Measurements from ENCODE around the gene NOX5.

- TF ChIP-seq CTCF (IDR thresholded peaks at IDR 0.05; ENCODE audit: low read depth, low read length) (no peak), EZH2phosphoT487 (IDR thresholded peaks at IDR 0.05; ENCODE audit: low read depth) (no peak)
Measured at GRCh38 chr15:69013726-69014406, 629 bp upstream of the NOX5 start.
